HG03103 (cell line): ENCODE results near the gene COL12A1.
A peak's percentile ranks its signal among the peaks of the same experiment; 100 is the strongest.
"Not testable (repeated sequence)": the region's sequence is repeated elsewhere in the genome, so short reads cannot be mapped to it uniquely, and the experiment has no call there.

ENCODE experiments used
- ATAC-seq: cut with Tn5 transposase; IDR thresholded peaks from one replicate; pipeline ENCODE4 v1.9.1; 2021; ENCODE audit warnings: low read depth; ENCODE audit not compliant: unreplicated experiment

COL12A1 gene

GRCh38 chr6:75213732-75214131 lies 7.9 kb upstream of the COL12A1 start:
- ATAC-seq: no peak

GRCh38 chr6:75213112-75213511 lies 7.3 kb upstream of the COL12A1 start:
- no peak for ATAC-seq

- ATAC-seq: no peak
These were observed 6.2 kb upstream of the COL12A1 start for GRCh38 chr6:75211920-75212590.

GRCh38 chr6:75210885-75211739 lies 5.3 kb upstream of the COL12A1 start:
- ATAC-seq: no peak

GRCh38 chr6:75209184-75209723 lies 3.4 kb upstream of the COL12A1 start:
- ATAC-seq: no peak

GRCh38 chr6:75208298-75209183 lies 2.7 kb upstream of the COL12A1 start:
- ATAC-seq: peak; percentile 69

GRCh38 chr6:75206576-75207342 lies 906 bp upstream of the COL12A1 start:
- ATAC-seq: no peak

- no peak for ATAC-seq
These were observed 686 bp downstream of the COL12A1 start for GRCh38 chr6:75204959-75205775.

- no peak for ATAC-seq
These were observed 1.5 kb downstream of the COL12A1 start for GRCh38 chr6:75204217-75204958.

GRCh38 chr6:75203721-75204120 lies 2.1 kb downstream of the COL12A1 start:
- no peak for ATAC-seq

GRCh38 chr6:75202676-75203131 lies 3.1 kb downstream of the COL12A1 start:
- no peak for ATAC-seq

- no peak for ATAC-seq
These were observed 3.8 kb downstream of the COL12A1 start for GRCh38 chr6:75201901-75202672.

GRCh38 chr6:75201021-75201420 lies 4.8 kb downstream of the COL12A1 start:
- no peak for ATAC-seq

GRCh38 chr6:75199889-75200288 lies 6.0 kb downstream of the COL12A1 start:
- no peak for ATAC-seq

GRCh38 chr6:75196081-75196687 lies 9.7 kb downstream of the COL12A1 start:
- ATAC-seq: no peak

- ATAC-seq: no peak
These were observed 17.5 kb downstream of the COL12A1 start for GRCh38 chr6:75188221-75188925.

GRCh38 chr6:75186581-75186980 lies 19.3 kb downstream of the COL12A1 start:
- not testable (repeated sequence) for ATAC-seq
